Gastrocnemius medialis (tissue), 4 donors: ENCODE measurements around the gene USH2A.

ENCODE experiments used
- CTCF ChIP-seq, 5 experiments: fragments of 450-650 bp in 3 of 5; fragments of 200-600 bp in 2 of 5; sonication (generic) in 2 of 5; IDR thresholded peaks in 4 of 5; conservative IDR thresholded peaks in 1 of 5; 1 replicate in 4 of 5; 2 replicates in 1 of 5; pipeline ENCODE4 v1.5.1; 2016 to 2019; ENCODE audit warnings: antibody characterized with exemption in 5 of 5, mild to moderate bottlenecking in 3 of 5, moderate library complexity in 3 of 5
- POLR2A ChIP-seq, 2 donors: fragments of 450-650 bp; IDR thresholded peaks; one replicate each; pipeline ENCODE4 v1.6.1; 2017; ENCODE audit warnings: antibody characterized with exemption in 2 of 2, mild to moderate bottlenecking in 2 of 2, moderate library complexity in 2 of 2

GRCh38 chr1:215768303-215768702 is 654.9 kb downstream of the USH2A start:
- TF ChIP-seq CTCF (IDR thresholded peaks at IDR 0.05 in 4 of 5, conservative IDR thresholded peaks at IDR 0.05 in 1 of 5) = no peak
- no peak for TF ChIP-seq POLR2A (IDR thresholded peaks at IDR 0.05)
